Measurements from ENCODE around the gene VSTM5. TPM values are rescaled to one million over a fixed set of nuclear protein-coding genes. Genes with fewer than 3 reads are reported as not detected.

VSTM5 gene
- total and polyA plus RNA-seq, 2 of the 8 experiments (the other 6 are each of a cell fraction or from before 2014, with no cell fraction given): 0.22 to 0.70 TPM

DNA sequence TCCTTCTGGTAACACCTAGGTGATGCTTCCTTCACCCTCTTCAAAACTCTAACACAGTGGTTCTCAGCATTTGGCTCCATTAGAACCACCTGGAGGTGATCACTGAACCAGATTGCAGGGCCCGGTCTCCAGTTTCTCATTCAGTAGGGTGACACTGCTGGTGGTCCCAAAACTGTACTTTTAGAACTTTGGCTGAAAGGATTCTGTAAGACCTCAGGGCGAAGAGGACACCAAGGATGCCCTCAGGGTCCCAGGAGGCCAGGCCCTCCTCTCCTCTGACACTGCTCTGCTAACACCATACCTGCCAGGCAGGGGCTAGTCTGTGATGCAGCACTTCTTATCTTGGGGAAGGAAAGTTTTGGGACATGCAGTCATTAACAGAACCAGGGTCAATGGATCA lies 9.0 kb downstream of the VSTM5 start:
- Histone ChIP-seq H2AFZ (ENCODE audit: low read length) (no peak overlapping the region), H2BK5ac (ENCODE audit: low read depth, low read length) (no peak overlapping the region), H3K27ac (ENCODE audit: low read depth, low read length) (no peak overlapping the region), H2BK12ac (ENCODE audit: low read depth, low read length) (no peak overlapping the region), H3K79me2 (ENCODE audit: control insufficient read depth in 1 of 2, insufficient read depth in 2 of 2, low read length in 2 of 2) (no peaks in the 10 kb centered on the region), H4K20me1 (replicated peaks in 1 of 2; ENCODE audit: control insufficient read depth in 1 of 2, insufficient read depth in 2 of 2, low read length in 2 of 2) (no peaks in the 10 kb centered on the region), H3K56ac (replicated peaks; ENCODE audit: insufficient read length, low read depth, low read length) (no peak overlapping the region), H3K23ac (ENCODE audit: insufficient read length) (no peak overlapping the region), H4K5ac (ENCODE audit: insufficient read length, low read depth, low read length) (no peak overlapping the region), H4K91ac (replicated peaks; ENCODE audit: insufficient read length, low read length) (no peak overlapping the region), H3K27me3 (replicated peaks in 1 of 4; ENCODE audit: control insufficient read depth in 3 of 4, extremely low read depth in 1 of 4, insufficient read depth in 3 of 4, low read length in 3 of 4) (no peaks in the 10 kb centered on the region), H3K9me3 (ENCODE audit: insufficient read depth in 2 of 2, low read depth in 1 of 2, low read length in 1 of 2) (no peaks in the 10 kb centered on the region), H2BK15ac (ENCODE audit: low read length) (no peak overlapping the region), H3K4me1 (replicated peaks in 1 of 4; ENCODE audit: control insufficient read depth in 3 of 4, insufficient read depth in 4 of 4, low read length in 3 of 4) (no peaks in the 10 kb centered on the region), H3K79me1 (ENCODE audit: low read depth, low read length) (no peaks in the 10 kb centered on the region), H2BK120ac (replicated peaks; ENCODE audit: low read depth, low read length) (no peak overlapping the region), H3K9ac (replicated peaks in 1 of 4; ENCODE audit: extremely low read depth in 1 of 4, low read depth in 3 of 4, low read length in 3 of 4) (no peak overlapping the region), H4K8ac (ENCODE audit: extremely low read depth, insufficient read depth, low read length) (no peak overlapping the region), H2AK5ac (ENCODE audit: low read depth, low read length) (no peak overlapping the region), H3K4me3 (ENCODE audit: extremely low read depth in 1 of 4, insufficient read depth in 2 of 4, low read depth in 3 of 4, low read length in 4 of 4) (no peak overlapping the region), H3K23me2 (ENCODE audit: low read depth, low read length) (no peaks in the 10 kb centered on the region), H3K4me2 (ENCODE audit: insufficient read depth in 1 of 2, low read depth in 2 of 2, low read length in 2 of 2) (no peak overlapping the region), H3K18ac (ENCODE audit: extremely low read depth, low read length) (no peak overlapping the region), H2BK20ac (ENCODE audit: low read length) (no peak overlapping the region), H3K36me3 (ENCODE audit: control insufficient read depth in 2 of 4, insufficient read depth in 4 of 4, low read length in 3 of 4) (no peaks in the 10 kb centered on the region), H3K4ac (replicated peaks; ENCODE audit: insufficient read length, low read depth, low read length) (no peak overlapping the region), H3K14ac (ENCODE audit: insufficient read length) (no peak overlapping the region)
- POLR2A ChIA-PET (ENCODE audit: partially characterized antibody): interaction anchor here (1.3 kb wide), 1 partner anchor 22 kb away, joined by 4 read pairs; no protein-coding TSS in a partner anchor
- 97% methylated on average over 2 of the region's 2 CpGs; no CpG with 5 or more reads in 1 of the 2 experiments for WGBS, 2 experiments (ENCODE audit: extremely low coverage in 1 of 2, insufficient coverage in 1 of 2, insufficient read length in 1 of 2, insufficient replicate concordance in 2 of 2, low coverage in 1 of 2, low lambda C conversion rate in 2 of 2, missing lambda C conversion rate in 1 of 2)
- CTCF ChIA-PET (ENCODE audit: partially characterized antibody): no interaction called here
- DNase-seq (ENCODE audit: low read depth in 1 of 2, low spot score in 2 of 2) (no peak), FAIRE-seq (no peak)
- TF ChIP-seq JUND (IDR thresholded peaks at IDR 0.05; ENCODE audit: low read length) (no peak), TEAD4 (IDR thresholded peaks at IDR 0.05; ENCODE audit: low read depth, low read length) (no peak), CREB1 (IDR thresholded peaks at IDR 0.05) (no peak), CHD2 (IDR thresholded peaks at IDR 0.05; ENCODE audit: low read length) (no peak), EZH2 (IDR thresholded peaks at IDR 0.05; ENCODE audit: low read depth, low read length, severe bottlenecking) (no peak), HDAC6 (IDR thresholded peaks at IDR 0.05; ENCODE audit: low read depth, low read length) (no peak), RBBP5 (IDR thresholded peaks at IDR 0.05; ENCODE audit: borderline replicate concordance, low read depth, low read length) (no peak), BRCA1 (IDR thresholded peaks at IDR 0.05; ENCODE audit: low read depth, low read length) (no peak), SP4 (IDR thresholded peaks at IDR 0.05; ENCODE audit: low read length) (no peak), SIX5 (IDR thresholded peaks at IDR 0.05; ENCODE audit: low read depth, low read length) (no peak), RAD21 (IDR thresholded peaks at IDR 0.05 in 1 of 2, conservative IDR thresholded peaks at IDR 0.05 in 1 of 2; ENCODE audit: low read depth in 2 of 2, low read length in 2 of 2) (no peak)
- TF ChIP-seq, protein P1, sequence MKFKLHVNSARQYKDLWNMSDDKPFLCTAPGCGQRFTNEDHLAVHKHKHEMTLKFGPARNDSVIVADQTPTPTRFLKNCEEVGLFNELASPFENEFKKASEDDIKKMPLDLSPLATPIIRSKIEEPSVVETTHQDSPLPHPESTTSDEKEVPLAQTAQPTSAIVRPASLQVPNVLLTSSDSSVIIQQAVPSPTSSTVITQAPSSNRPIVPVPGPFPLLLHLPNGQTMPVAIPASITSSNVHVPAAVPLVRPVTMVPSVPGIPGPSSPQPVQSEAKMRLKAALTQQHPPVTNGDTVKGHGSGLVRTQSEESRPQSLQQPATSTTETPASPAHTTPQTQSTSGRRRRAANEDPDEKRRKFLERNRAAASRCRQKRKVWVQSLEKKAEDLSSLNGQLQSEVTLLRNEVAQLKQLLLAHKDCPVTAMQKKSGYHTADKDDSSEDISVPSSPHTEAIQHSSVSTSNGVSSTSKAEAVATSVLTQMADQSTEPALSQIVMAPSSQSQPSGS (IDR thresholded peaks at IDR 0.05; ENCODE audit: low read length): no peak
